Loucy (cell line): ENCODE results near the gene ASTN2.

Experiments
- EZH2phosphoT487 ChIP-seq: fragments of 200-600 bp; IDR thresholded peaks from 2 replicates; pipeline ENCODE4 v1.6.1; 2018; ENCODE audit warnings: antibody characterized with exemption, mild to moderate bottlenecking, moderate library complexity, borderline replicate concordance
- TF ChIP-seq, protein P1 (sequence below): fragments of 200-600 bp; sonication (generic); conservative IDR thresholded peaks from 2 replicates; pipeline ENCODE4 v1.5.1; 2014; ENCODE audit warnings: mild to moderate bottlenecking, antibody characterized with exemption, low read length

DNA sequence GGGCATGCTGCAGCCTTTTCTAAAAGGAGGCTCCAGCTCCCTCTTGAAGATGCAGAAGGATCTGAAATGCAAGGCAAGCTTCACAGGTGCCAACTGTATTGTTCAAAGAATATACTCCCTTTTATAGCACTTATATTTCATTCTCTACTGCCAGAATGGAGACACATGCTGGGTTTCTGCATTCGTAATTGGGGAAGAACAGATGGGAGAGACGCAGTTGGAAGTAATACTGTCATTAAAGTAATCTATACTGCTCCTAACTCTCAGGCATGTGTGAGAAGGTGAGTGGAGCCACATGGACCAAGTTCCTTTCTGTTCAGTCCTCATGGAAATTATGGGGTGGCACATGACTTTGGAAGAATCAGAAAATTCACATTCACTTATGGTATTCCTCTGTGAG lies 501.3 kb downstream of the ASTN2 start:
- TF ChIP-seq, protein P1, sequence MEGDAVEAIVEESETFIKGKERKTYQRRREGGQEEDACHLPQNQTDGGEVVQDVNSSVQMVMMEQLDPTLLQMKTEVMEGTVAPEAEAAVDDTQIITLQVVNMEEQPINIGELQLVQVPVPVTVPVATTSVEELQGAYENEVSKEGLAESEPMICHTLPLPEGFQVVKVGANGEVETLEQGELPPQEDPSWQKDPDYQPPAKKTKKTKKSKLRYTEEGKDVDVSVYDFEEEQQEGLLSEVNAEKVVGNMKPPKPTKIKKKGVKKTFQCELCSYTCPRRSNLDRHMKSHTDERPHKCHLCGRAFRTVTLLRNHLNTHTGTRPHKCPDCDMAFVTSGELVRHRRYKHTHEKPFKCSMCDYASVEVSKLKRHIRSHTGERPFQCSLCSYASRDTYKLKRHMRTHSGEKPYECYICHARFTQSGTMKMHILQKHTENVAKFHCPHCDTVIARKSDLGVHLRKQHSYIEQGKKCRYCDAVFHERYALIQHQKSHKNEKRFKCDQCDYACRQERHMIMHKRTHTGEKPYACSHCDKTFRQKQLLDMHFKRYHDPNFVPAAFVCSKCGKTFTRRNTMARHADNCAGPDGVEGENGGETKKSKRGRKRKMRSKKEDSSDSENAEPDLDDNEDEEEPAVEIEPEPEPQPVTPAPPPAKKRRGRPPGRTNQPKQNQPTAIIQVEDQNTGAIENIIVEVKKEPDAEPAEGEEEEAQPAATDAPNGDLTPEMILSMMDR = no peak
- TF ChIP-seq EZH2phosphoT487 = no peak
